SKM-1 (cell line): ENCODE results near the gene GBGT1.

Experiments
- DNase-seq: peaks from one replicate; lab custom pipeline; 2025; ENCODE audit not compliant: unreplicated experiment; lab: John Stamatoyannopoulos, UW

GBGT1 gene

DNA sequence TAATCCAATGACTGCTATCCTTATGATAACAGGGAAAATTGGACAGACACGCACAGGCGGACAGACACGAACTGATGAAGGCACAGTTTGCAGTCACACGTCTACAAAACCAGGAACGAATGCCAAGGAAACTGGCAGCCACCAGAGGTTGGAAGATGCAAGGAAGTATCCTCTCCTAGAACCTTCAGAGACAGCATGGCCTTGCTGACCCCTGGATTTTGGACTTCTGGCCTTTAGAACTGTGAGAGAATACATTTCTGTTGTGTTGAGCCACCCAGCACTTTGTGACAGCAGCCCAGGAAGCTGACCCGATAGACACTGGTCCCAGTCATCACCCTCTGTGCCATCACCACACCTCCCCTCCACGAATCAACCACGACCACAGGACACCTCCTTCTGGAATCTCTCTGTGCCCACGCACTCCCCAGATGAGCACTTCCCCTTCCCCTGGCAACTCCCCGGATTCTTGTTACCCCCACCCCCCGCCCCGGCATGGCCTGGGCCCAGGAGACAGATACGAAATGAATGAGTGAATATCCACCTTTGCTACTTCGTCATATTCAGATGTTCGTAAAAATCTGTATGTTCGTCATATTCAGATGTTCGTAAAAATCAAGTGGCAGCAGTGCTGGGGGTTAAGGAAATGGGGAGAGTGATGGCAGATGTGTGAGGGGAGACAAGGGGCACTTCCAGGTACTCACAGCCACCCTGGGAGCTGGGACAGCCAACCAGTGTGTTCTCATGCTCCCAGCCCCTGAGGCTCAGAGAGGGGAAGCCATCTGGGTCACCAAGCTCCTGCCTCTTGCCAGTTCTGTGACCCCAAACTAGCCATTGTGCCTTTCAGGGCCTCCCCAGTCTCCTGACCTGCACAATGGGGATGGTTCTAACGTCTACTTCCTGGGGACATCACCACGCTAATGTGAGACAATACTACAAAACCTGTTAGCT, 18.5 kb downstream of the GBGT1 start:
- DNase-seq = no peak

DNA sequence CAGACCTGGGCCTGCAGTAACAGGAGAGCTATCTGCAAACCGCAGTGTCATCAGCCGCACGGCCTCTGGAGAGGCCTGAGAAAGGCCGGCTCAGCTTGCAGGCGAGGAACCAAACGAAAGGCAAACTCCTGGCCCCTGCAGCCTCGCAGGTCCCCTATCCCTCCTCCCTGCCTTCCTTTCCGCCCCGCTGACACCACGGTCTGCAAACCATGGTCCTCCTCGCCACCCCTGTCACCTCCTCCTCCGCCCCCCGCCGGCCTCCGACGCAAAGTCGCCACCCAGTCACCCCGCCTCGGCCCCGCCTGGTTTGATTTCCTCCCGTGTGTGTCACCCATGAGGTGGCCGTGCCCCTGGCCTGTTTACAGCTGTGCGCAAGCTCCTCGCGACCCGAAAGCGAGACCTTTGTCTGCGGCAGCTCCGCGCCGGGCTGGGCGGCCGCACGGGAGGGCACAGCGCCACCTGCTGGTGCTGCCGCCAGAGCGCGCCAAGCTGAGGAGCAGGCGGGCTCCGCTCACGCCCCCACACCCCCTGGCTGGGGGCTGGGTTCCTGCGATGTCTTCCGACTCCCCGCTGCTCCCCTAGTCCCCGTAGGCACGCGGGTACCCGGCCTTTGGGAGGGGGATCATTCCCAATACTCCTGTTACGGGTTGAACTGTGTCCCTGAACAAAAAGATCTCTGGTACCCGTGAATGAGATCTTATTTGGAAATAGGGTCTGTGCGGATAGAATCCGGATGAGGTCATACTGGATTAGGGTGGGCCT, 19.4 kb downstream of the GBGT1 start:
- DNase-seq = peak; percentile 28

DNA sequence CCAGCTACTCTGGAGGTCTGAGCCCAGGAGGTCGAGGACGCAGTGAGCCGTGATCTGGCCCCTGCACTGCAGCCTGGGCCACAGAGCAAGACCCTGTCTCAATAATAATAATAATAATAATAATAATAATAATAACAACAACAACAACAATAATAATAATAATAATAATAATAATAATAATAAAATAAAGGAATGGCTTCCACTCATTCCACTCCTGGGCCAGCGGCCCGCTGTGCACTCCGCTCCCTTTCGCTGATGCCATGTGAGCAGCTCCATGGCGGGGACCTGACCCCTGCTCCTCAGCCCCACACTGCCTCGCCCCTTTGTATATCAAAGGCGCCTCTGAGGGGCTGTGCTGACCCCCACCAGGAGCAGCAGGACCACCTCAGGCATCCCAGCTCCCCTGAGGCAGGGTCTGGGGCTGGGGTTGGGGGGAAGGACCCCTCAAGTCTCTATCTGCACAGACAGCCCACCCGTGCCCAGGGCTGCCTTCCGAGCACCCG, 20.0 kb downstream of the GBGT1 start:
- DNase-seq = no peak

DNA sequence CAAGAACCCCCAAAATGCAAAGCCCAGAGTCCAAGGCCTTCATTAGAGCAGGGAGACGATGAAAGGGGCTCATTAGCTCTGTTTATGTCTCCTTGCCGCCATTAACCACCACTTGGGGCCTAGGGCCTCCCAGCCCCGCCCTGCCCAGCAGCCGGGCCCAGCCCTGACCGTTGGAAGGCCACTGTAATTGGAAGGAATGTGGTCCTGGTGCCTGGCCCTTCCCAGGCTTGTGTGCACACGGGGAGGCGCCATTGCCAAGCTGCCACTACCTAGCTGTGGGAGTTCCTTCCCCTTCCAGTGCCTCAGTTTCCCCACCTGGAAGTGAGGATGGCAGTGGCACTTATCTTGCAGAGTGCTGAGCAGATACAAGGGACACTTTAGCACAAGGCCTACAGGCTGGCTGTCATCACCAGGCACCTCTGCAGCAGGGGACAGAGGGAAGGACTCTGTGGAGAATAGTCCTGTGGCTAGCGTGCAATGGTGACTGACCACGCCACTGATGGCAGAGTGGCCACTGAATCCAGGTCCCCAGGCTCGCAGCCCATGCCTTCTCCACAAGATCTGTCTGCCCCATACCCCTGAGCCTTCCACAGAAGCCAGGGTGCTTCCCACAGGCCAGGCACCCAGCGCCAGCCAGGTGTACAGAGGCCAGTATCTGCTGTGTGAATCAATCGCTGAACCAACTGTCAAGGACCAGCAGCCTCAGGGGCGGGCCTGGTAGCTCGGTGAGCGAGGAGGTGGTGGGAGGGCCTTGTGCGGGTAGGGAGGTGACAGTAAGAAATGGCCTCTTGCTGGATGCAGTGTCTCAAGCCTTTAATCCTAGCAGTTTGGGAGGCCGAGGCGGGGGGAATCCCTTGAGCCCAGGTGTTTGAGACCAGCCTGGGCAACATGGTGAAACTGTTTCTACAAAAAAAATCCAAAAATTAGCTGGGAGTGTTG, 20.8 kb downstream of the GBGT1 start:
- no peak for DNase-seq

DNA sequence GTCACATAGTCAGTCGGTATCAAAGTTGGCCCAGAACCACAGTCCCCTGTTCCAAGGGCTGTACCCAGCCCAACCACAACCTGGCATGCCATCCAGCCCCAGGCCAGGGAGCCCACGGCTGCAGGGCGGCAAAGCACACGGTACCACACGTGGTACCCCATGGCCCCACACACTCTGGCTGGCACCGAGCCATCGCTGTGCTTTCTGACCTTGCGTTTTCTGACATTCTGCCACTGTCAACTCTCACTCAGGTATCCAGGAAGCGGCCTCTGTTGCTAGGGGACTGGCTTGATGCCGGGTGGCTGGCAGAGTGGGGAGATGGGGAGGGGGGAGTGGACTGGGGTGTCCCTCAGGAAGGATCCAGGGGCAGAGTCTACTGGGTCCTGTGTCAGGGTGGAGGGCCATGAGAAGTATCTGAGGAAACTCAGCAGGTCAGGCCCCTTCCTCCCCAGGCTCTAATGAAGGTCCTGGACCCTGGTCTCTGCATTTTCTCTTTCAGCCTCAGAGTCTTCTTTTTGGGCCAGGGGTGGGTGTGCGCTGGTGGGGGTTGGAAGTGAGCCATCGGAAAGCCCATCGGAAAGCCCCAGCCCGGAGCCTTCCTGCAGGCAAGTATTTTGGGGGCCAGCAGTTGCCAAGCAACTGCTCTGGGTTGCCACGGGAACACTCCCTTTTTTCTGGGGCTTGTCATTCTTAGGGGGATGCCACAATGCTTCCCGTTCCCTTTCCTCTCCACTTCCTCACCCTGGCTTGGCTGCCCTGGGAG, 21.7 kb downstream of the GBGT1 start:
- no peak for DNase-seq

DNA sequence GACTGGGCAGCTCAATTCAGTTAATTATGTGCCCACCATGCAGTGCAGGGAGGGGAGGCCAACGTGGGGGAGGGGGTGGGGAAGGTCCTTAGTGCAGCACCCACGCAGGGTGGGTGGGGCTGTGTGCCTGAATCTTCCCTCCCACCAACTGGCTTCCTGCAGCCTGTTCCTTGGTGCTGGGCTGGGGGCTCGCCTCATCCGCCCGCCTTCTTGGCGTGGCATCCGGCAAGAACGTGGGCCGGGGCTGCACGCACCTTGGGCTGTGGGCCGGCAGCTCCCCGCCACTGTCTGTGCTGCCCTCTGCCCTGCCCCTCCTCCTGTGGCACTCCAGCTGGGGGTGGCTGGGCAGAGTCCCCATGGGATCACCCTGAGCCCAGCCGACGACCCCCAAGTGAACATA, 23.1 kb downstream of the GBGT1 start:
- no peak for DNase-seq

DNA sequence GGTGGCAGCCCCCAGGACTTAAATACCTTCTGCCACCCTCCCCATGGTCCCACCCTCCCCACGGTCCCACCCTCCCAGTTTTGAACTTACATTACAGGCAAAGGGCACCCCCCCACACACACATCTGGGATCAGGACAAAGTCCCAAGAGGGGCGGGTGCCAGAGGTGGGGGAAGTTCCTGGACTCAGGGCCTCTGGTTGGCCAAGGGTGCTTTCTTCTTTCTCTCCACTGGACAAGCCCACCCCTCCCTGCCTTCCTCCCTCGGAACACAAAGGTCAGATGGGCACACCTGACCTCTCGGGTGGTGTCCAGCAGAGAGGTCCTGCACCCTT, 23.6 kb downstream of the GBGT1 start:
- no peak for DNase-seq

DNA sequence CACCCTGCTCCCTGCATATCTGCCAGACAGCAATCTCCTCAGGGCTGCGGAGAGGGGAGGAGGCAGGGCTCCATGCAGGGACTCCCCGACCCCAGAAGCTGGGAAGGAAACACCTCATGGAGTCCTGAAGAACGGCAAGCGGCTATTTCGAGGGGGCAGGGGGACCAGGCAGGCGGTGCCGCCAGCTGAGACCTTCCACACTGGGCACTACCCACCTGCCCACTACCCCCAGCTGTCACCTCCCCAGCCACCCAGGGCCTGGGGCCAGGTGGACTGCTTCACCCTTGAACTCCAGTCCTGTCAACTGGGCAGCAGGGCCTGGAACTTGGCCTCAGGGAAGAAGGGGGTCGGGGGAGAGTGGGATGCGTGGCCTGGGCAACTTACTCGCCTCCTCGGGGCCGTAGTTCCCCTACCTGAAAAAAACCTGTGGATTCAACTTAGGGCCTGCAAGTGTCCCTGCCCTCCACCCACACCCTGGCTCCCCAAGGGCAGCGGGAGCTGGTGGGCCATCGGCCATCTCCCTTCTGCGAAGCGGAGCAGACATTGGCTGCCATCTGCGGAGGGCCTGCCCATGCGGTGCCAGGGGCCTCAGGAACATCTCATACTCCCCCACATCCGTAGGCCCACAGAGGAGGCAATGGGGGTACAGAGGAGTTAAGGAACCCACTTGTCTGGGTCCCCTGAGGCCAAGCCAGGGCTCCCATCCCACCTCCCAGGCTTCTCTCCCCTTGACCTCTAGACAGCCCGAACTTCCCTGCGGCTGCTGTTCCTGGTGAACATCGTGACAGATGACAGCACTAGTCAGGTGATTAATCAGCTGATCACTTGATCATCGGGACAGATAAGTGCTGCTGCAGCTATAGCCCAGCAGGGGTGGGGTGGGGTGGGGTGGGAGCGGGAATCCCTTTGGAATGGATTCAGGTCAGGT, 24.2 kb downstream of the GBGT1 start:
- DNase-seq = no peak

DNA sequence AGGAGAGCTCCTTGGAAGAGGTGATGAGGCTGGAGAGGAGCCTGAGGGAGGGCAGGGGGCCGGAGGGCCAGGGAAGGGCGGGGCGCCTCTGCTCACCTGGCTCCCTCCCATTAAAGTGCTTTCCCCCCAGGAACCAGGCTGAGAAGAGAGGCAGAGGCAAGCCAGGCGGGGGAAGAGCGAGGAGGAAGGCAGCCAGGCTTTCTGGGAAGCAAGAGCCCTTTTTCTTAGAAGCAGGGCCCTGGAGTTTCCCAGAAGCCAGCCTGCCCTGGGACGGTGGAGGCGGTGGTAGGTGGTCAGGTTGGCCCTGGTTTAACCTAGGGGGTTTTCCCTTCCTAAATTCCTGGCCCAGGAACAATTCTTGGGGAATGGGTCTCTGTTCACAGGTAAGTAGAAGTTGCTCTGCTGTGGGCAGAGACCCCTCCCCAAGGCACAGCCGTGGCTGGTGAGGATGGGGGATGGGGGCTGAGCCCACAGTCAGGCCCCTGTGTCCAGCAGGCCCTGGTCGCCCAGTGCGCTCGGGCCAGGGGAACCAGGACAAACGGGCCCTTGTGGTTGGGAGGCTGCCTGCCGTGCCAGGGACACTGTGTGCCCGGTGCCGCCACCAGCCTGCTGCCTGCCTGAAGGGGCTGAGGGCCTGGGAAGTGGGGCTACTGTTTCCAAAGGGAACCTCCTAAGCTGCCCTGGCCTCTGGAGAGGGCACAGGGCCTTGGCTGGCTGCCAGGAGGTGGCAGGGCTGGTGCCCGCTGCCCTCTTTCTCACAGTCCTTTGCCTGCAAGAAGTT, 26.1 kb downstream of the GBGT1 start:
- no peak for DNase-seq

DNA sequence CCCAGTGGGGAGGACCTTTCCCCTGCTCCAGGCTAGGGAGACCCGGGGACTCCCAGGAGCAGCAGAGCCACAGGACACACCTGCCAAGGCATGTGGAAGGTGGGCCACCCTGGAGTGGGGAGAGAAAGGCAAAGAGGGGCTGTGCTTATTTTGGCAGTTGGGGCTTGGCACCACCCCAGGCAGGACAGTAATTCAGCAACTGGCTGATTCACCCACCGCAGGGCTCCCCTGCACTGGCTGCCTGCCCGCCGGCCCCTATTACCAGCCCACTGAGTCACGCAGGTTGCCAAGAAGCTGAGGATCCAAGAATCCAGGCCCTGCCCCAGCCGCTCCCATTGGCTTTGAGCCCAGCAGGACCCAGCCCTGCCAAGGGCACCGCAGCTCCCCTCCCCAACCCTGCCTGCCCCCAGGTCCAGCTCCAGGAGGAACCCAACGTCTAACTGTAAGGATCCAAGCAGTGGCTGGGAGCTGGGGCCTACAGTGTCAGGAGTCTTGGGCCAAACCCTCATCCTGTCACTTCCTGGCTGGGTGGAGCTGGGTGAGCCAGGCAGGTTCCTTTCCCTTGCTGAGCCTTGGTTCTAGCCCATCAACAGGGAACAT, 28.5 kb downstream of the GBGT1 start:
- no peak for DNase-seq

DNA sequence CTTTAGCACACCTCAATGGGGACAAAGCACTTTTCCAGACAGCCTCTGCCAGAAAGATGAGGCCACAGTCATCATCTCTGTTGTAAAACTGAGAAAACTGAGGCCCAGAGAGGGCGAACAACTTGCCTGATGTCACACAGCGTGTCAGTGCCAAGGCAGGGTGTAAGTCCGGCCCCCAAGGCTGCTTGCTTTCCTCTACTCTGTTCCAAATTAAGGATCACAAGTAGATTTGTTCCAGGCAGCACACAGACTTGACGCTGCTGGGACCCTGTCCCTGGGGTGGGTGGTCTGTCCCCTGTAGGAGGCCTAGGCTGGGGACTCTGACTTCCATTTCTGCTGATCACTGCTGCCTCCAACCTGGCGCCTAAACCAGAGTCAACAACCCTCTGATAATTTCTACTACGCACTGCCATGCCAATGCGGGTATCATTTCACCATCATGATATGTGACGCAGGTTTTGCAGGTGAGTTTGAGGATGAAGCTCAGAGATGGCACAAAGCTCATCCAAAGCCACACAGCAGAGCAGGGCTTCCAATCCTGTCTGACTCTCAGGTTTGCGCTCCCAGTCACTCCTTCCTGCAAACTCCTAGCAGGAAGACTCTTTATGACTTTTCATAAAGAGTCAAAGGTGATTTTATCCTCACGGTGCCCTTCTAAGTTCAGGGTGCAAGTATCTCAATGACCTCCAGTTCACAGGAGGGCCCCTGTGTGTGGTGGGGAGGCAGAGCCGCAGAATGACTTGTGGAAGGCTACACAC, 29.1 kb downstream of the GBGT1 start:
- no peak for DNase-seq

DNA sequence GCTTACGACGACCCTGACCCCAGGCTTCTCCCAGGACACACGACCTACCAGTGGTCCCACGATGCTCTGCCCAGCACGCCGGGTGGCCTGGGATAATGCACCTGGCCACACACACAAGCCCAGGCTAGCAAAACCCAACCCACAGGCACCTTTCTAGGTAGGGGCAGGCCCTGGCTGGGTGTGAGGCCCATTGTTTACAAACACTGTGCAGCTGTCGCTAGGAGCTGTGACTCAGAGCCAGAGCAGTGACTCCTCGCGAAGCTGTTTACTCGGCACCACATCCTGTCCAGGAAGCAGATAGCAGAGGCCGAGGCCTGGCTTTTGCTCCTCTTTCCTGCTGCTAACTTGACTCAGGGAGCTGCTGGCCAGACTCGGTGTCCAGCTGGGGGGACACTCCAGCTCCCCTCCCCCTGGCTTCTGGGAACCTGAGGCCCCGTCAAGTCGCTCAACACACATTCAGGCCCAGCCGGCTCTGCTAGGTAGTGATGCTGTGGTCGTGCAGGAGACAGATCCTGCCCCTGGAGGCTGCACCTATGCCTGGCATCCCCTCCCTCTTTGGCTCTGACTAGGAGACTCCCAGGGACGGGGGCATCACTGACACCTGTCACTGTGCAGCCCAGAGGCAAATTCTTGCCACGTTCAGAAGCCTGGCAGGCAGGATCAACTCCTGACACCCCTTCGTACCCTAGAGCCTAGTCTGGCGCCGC, 29.9 kb downstream of the GBGT1 start:
- no peak for DNase-seq

DNA sequence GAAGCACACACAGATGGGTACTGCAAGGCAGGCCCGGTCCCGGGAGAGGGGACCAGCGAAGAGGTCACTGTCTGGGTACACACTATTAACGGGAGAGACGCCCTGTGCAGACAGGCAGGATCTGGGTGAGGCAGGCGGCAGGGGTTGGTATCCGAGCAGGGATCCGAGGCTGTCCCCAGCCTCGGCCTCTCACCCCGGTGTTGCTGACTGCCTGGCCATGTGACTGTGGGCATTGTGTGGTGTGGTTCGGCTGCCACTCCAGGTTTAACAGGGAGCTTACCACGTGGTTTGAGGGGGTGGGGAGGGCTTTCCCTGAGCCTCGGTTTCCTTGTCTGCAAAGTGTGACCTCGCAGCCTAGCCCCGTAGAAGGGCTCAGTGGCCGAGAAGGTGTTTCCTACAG, 31.5 kb downstream of the GBGT1 start:
- DNase-seq = no peak

DNA sequence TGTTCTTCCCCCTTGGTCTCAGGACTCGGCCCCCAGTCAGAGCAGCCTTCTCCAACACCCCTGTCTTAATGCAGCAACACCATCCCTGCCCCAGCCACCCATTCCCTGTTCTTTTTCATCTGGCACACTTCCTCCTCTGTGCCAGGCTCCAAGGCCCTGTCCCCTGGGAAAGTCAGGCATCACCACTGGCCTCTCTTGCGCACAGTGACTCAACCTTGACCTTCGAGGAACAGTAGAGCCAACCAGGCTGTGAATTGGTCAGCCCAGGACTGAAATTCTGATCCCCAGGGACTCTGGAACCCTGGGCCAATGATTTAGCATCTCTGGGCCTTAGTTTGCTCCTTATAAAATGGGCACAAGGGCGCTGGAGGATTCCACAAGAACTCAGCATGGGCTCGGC, 32.2 kb downstream of the GBGT1 start:
- no peak for DNase-seq

DNA sequence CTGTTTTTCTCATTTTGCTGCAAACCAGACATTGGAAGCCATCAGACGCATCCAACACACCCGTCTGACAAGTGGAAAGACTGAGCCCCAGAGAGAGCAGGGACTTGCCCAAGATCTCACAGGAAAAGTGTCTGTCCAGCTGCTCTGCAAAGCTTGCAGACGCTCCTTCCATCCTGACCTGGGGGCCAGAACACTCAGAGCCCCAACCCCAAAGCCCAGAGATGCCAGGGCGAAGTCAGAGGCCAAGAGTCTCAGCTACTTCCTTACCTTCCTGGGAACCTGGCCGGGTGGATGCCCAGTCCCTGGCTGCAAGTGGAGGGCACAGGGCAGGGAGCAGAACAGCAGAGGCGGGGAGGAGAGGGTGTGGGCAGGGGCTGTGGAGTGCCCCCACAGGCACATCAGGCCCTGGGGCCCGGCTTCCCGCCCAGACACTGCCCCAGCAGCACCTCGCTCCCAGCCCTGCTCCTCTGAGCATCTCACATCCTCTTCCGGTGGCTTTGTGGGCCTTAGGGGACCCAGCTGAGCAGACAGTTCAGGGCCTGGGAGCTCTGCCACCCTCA, 32.9 kb downstream of the GBGT1 start:
- no peak for DNase-seq

DNA sequence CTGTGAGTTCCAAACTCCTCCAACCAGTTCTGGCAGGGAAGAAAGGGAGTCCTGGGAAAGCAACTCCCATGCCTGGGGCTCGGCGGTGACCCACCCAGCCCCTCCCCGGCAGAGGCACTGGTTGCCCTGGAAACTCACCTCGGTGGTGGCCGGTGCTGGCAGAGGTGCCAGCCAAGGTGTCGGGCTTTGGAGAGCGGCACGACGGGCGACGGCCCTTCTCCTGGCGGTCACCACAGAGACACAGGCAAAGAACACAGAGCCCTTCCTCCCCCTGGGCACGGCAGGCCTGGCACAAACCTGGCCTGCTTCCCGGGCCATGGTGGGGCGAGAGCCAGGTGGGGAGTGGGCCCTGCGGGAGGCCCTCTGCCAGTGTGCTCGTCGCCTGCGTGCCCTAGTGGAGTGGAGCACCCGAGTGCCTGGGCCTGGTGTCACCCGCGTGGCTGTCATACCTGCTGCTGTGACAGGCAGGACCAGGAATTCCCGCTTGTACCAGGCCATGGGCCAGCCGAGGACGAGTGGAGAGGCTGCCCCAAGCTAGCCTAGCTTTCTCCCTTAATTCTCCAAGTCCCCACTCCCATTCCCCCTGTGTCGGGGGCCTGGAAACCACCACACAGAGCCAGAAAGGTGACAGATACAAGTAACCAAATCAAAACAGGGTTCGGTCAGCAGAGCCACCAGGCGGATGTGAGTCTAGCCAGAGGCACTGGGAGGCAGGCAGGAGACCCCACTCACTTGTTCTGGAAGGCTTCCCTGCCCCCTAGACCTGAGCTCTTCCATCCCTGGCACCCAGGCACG, 34.5 kb downstream of the GBGT1 start:
- DNase-seq = no peak
